ENCODE data around the gene AFDN.

Gene AFDN

GRCh38 chr6:167981916-167982462 lies 155.3 kb downstream of the AFDN start:
- Histone ChIP-seq H3K27ac (ENCODE audit: low read length) (no peak overlapping the region), H3K9me3 (ENCODE audit: control insufficient read depth in 2 of 2, low read length in 2 of 2) (peaks cover 0 to 7% of the 10 kb centered on the region in 2 donors), H3K9ac (ENCODE audit: low read length in 2 of 2) (no peak overlapping the region), H3K27me3 (ENCODE audit: control insufficient read depth in 1 of 2, insufficient read depth in 2 of 2, low read length in 2 of 2) (no peaks in the 10 kb centered on the region), H3K4me1 (ENCODE audit: control insufficient read depth, insufficient read depth, low read length) (no peaks in the 10 kb centered on the region), H3K36me3 (ENCODE audit: control insufficient read depth in 2 of 2, insufficient read depth in 2 of 2, low read length in 2 of 2) (no peaks in the 10 kb centered on the region), H3K4me3 (ENCODE audit: low read length in 2 of 2) (no peak overlapping the region)

GRCh38 chr6:167984144-167984719 lies 157.5 kb downstream of the AFDN start:
- no peak overlapping the region for H3K27ac ChIP-seq (ENCODE audit: low read length)
- H3K4me1 ChIP-seq (ENCODE audit: control insufficient read depth, insufficient read depth, low read length) = no peaks in the 10 kb centered on the region
- H3K9me3 ChIP-seq (ENCODE audit: control insufficient read depth in 2 of 2, low read length in 2 of 2) = peaks cover 0 to 7% of the 10 kb centered on the region in 2 donors
- no peaks in the 10 kb centered on the region for H3K27me3 ChIP-seq (ENCODE audit: control insufficient read depth in 1 of 2, insufficient read depth in 2 of 2, low read length in 2 of 2)
- H3K36me3 ChIP-seq (ENCODE audit: control insufficient read depth in 2 of 2, insufficient read depth in 2 of 2, low read length in 2 of 2) = no peaks in the 10 kb centered on the region
- H3K9ac ChIP-seq (ENCODE audit: low read length in 2 of 2) = no peak overlapping the region
- H3K4me3 ChIP-seq (ENCODE audit: low read length in 2 of 2) = no peak overlapping the region

GRCh38 chr6:167984876-167985604 lies 158.3 kb downstream of the AFDN start:
- H3K4me3 ChIP-seq (ENCODE audit: low read length in 2 of 2) = no peak overlapping the region
- H3K4me1 ChIP-seq (ENCODE audit: control insufficient read depth, insufficient read depth, low read length) = no peaks in the 10 kb centered on the region
- no peaks in the 10 kb centered on the region for H3K27me3 ChIP-seq (ENCODE audit: control insufficient read depth in 1 of 2, insufficient read depth in 2 of 2, low read length in 2 of 2)
- H3K36me3 ChIP-seq (ENCODE audit: control insufficient read depth in 2 of 2, insufficient read depth in 2 of 2, low read length in 2 of 2) = no peaks in the 10 kb centered on the region
- no peak overlapping the region for H3K27ac ChIP-seq (ENCODE audit: low read length)
- H3K9me3 ChIP-seq (ENCODE audit: control insufficient read depth in 2 of 2, low read length in 2 of 2) = peaks cover 0 to 7% of the 10 kb centered on the region in 2 donors
- H3K9ac ChIP-seq (ENCODE audit: low read length in 2 of 2) = no peak overlapping the region

GRCh38 chr6:167985911-167986595 lies 159.3 kb downstream of the AFDN start:
- Histone ChIP-seq H3K9ac (ENCODE audit: low read length in 2 of 2) (no peak overlapping the region), H3K9me3 (ENCODE audit: control insufficient read depth in 2 of 2, low read length in 2 of 2) (peaks cover 0 to 7% of the 10 kb centered on the region in 2 donors), H3K36me3 (ENCODE audit: control insufficient read depth in 2 of 2, insufficient read depth in 2 of 2, low read length in 2 of 2) (no peaks in the 10 kb centered on the region), H3K27ac (ENCODE audit: low read length) (no peak overlapping the region), H3K4me3 (ENCODE audit: low read length in 2 of 2) (no peak overlapping the region), H3K4me1 (ENCODE audit: control insufficient read depth, insufficient read depth, low read length) (no peaks in the 10 kb centered on the region), H3K27me3 (ENCODE audit: control insufficient read depth in 1 of 2, insufficient read depth in 2 of 2, low read length in 2 of 2) (no peaks in the 10 kb centered on the region)

GRCh38 chr6:167987396-167988153 lies 160.9 kb downstream of the AFDN start:
- Histone ChIP-seq H3K9me3 (ENCODE audit: control insufficient read depth in 2 of 2, low read length in 2 of 2) (peaks cover 0 to 7% of the 10 kb centered on the region in 2 donors), H3K4me3 (ENCODE audit: low read length in 2 of 2) (no peak overlapping the region), H3K27me3 (ENCODE audit: control insufficient read depth in 1 of 2, insufficient read depth in 2 of 2, low read length in 2 of 2) (no peaks in the 10 kb centered on the region), H3K27ac (ENCODE audit: low read length) (no peak overlapping the region), H3K9ac (ENCODE audit: low read length in 2 of 2) (no peak overlapping the region), H3K4me1 (ENCODE audit: control insufficient read depth, insufficient read depth, low read length) (no peaks in the 10 kb centered on the region), H3K36me3 (ENCODE audit: control insufficient read depth in 2 of 2, insufficient read depth in 2 of 2, low read length in 2 of 2) (no peaks in the 10 kb centered on the region)

- Histone ChIP-seq H3K27me3 (ENCODE audit: control insufficient read depth in 1 of 2, insufficient read depth in 2 of 2, low read length in 2 of 2) (no peaks in the 10 kb centered on the region), H3K4me3 (ENCODE audit: low read length in 2 of 2) (no peak overlapping the region), H3K9me3 (ENCODE audit: control insufficient read depth in 2 of 2, low read length in 2 of 2) (peaks cover 0 to 7% of the 10 kb centered on the region in 2 donors), H3K9ac (ENCODE audit: low read length in 2 of 2) (no peak overlapping the region), H3K27ac (ENCODE audit: low read length) (no peak overlapping the region), H3K4me1 (ENCODE audit: control insufficient read depth, insufficient read depth, low read length) (no peaks in the 10 kb centered on the region), H3K36me3 (ENCODE audit: control insufficient read depth in 2 of 2, insufficient read depth in 2 of 2, low read length in 2 of 2) (no peaks in the 10 kb centered on the region)
Measured at GRCh38 chr6:167988154-167988495, 161.4 kb downstream of the AFDN start.

- H3K9me3 ChIP-seq (ENCODE audit: control insufficient read depth in 2 of 2, low read length in 2 of 2) = peaks cover 0 to 5% of the 10 kb centered on the region in 2 donors
- no peaks in the 10 kb centered on the region for H3K4me1 ChIP-seq (ENCODE audit: control insufficient read depth, insufficient read depth, low read length)
- H3K9ac ChIP-seq (ENCODE audit: low read length in 2 of 2) = no peak overlapping the region
- no peak overlapping the region for H3K4me3 ChIP-seq (ENCODE audit: low read length in 2 of 2)
- H3K36me3 ChIP-seq (ENCODE audit: control insufficient read depth in 2 of 2, insufficient read depth in 2 of 2, low read length in 2 of 2) = no peaks in the 10 kb centered on the region
- H3K27me3 ChIP-seq (ENCODE audit: control insufficient read depth in 1 of 2, insufficient read depth in 2 of 2, low read length in 2 of 2) = no peaks in the 10 kb centered on the region
- H3K27ac ChIP-seq (ENCODE audit: low read length) = no peak overlapping the region
Measured at GRCh38 chr6:167988945-167989841, 162.5 kb downstream of the AFDN start.

GRCh38 chr6:167990016-167990945 lies 163.6 kb downstream of the AFDN start:
- Histone ChIP-seq H3K36me3 (ENCODE audit: control insufficient read depth in 2 of 2, insufficient read depth in 2 of 2, low read length in 2 of 2) (no peaks in the 10 kb centered on the region), H3K4me3 (ENCODE audit: low read length in 2 of 2) (no peak overlapping the region), H3K4me1 (ENCODE audit: control insufficient read depth, insufficient read depth, low read length) (no peaks in the 10 kb centered on the region), H3K9me3 (ENCODE audit: control insufficient read depth in 2 of 2, low read length in 2 of 2) (no peaks in the 10 kb centered on the region), H3K27me3 (ENCODE audit: control insufficient read depth in 1 of 2, insufficient read depth in 2 of 2, low read length in 2 of 2) (no peaks in the 10 kb centered on the region), H3K9ac (ENCODE audit: low read length in 2 of 2) (no peak overlapping the region), H3K27ac (ENCODE audit: low read length) (no peak overlapping the region)

GRCh38 chr6:167993169-167993568 lies 166.5 kb downstream of the AFDN start:
- H3K9me3 ChIP-seq (ENCODE audit: control insufficient read depth in 2 of 2, low read length in 2 of 2) = no peaks in the 10 kb centered on the region
- no peaks in the 10 kb centered on the region for H3K36me3 ChIP-seq (ENCODE audit: control insufficient read depth in 2 of 2, insufficient read depth in 2 of 2, low read length in 2 of 2)
- H3K4me3 ChIP-seq (ENCODE audit: low read length in 2 of 2) = no peak overlapping the region
- H3K9ac ChIP-seq (ENCODE audit: low read length in 2 of 2) = no peak overlapping the region
- H3K27me3 ChIP-seq (ENCODE audit: control insufficient read depth in 1 of 2, insufficient read depth in 2 of 2, low read length in 2 of 2) = peaks cover 4 to 5% of the 10 kb centered on the region in 2 donors
- no peak overlapping the region for H3K27ac ChIP-seq (ENCODE audit: low read length)
- no peaks in the 10 kb centered on the region for H3K4me1 ChIP-seq (ENCODE audit: control insufficient read depth, insufficient read depth, low read length)
